ENCODE results near the gene PLEKHG1.

- TF ChIP-seq EP300 (IDR thresholded peaks at IDR 0.05) (no peak), CTCF (IDR thresholded peaks at IDR 0.05) (no peak), POLR2AphosphoS5 (IDR thresholded peaks at IDR 0.05) (no peak), POLR2A (IDR thresholded peaks at IDR 0.05) (no peak)
These were observed 38.6 kb downstream of the PLEKHG1 start for GRCh38 chr6:150638267-150638666.

All from sigmoid colon (tissue), 4 donors.